HG03575 (cell line): Measurements from ENCODE around the gene PSIP1.
A peak's percentile ranks its signal among the peaks of the same experiment; 100 is the strongest.
"Not testable (repeated sequence)": the region's sequence is repeated elsewhere in the genome, so short reads cannot be mapped to it uniquely, and the experiment has no call there.

ENCODE experiments used
- ATAC-seq: cut with Tn5 transposase; IDR thresholded peaks from one replicate; pipeline ENCODE4 v1.9.1; 2021; ENCODE audit not compliant: unreplicated experiment, insufficient number of reproducible peaks, low FRiP score; ENCODE audit errors: extremely low read depth

Gene PSIP1

DNA sequence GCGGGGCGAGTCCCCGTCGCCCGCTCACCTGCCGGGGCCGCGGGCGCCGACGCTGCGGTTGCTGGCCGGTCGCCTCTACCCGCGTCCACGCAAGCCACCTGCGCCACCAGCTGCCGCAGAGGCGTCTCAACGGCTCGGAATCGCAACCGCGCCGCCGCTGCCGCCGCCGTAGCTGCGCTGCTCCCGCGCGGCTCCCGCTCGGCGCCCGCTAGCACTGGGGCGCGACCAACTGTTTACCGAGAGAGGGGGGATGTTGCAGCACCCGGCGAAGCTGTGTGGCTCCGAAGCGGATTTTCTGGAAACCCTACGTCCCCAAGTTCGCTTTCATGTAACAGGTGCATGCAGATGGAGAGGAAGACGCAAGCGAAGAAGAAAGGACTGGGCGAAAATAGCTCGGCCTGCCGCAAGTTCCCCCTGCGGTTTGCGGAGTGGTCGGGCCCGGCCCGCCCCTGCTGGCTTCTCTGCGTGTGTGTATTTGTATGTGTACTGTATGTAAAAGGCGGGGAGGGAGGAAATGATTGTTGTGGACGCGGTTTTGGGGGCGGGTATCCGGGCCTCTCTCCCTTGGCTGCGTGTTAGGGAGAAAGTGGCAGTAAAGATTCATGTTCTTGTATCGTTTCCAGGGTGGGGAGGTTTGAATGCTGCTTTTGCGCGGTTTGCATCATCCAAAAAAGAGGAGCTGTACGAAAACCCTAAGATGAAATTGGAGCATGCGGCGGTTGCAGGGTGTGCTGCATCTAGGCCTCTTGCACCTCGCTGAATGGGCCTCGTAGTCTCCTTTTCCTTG lies at the start of gene PSIP1:
TSS of gene PSIP1 (minus strand) at position 182 of the 787 bp plus-strand sequence. CDS start 782 bp downstream, outside the sequence.
- peak; percentile 69 for ATAC-seq

DNA sequence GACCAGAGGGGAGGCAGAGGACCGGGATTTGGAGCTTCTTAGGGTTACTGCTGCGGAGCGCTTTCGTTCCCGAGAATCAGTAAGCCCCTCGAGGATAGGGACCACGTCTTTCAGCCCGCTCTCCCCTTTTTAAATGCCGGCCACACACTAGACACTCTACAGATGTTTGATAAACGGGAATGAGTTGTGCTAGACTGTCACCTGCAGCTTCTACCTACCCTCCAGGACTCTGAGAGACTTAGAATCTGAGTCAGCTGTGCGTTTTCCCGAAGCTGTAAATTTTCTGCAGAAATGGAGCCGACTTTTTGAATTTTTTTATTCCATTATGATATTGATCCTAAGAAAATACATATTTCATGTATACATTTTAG lies 42.7 kb upstream of the PSIP1 start:
- ATAC-seq: peak; percentile 3

DNA sequence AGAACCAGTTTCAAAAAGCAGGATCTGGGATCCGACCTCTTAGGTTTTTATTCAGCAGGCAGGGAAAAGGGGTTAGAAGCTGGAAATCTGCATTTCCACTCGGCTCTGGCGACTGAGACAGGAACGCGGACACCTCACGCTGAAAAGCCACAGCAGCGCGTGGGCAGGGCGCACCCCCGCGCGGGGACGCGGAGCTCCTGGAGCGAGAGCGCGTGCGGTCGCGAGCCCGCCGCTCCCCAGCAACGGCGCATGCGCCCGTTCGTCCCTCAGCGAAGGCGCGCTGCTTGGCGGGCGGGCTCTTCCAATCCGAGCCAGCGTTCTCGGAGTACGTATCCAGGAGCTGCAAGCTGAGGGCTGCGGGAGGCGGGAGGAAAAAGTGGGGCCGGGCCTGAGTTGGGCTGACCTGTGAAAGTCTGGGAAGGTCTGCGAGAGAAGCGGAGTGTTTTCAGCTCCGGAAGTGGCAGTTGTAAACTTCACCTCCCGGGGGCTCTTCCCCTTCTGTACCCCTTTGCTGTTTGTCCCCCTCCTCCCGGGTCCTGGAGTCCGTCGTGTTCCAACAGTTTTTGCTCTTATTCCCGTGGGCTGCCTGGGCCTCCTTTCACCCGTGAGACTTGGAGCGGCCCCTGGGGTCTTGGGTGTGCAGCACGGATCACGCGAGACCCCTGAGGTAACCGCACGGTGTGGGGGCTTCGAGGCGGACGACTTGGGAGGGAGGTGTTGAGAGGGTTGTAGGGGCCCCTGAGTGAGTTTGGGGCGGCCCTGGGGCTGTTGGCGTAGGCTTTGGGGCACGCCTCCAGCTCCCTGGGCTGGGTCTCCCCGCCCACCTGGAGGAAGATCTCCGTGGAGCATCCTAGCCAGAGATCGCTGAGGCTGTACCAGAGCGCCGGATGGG lies 42.1 kb upstream of the PSIP1 start, which contains the start of gene CCDC171:
TSS of gene CCDC171 (plus strand) at position 408 of the 892 bp plus-strand sequence. CDS start 11,046 bp downstream, outside the sequence.
- peak; percentile 43 for ATAC-seq

DNA sequence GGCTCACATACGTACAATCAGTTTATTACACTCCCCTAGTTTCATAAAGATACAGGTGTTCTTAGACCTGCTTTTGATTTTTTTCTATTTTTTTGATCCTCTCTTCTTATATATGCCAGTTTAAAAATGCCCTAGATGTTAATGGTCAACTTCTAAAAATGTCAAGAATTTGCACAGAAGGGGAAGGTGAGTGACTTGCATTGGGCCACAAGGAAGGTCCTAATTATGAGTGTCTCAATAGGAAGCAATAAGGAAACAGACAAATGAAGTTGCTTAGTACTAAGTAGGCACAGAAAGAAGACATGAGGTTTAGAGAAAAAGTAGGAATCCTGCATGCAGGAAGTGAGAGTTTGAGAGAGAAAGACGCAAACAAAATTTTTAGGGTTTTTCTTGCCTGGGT lies 38.8 kb upstream of the PSIP1 start:
- no peak for ATAC-seq

DNA sequence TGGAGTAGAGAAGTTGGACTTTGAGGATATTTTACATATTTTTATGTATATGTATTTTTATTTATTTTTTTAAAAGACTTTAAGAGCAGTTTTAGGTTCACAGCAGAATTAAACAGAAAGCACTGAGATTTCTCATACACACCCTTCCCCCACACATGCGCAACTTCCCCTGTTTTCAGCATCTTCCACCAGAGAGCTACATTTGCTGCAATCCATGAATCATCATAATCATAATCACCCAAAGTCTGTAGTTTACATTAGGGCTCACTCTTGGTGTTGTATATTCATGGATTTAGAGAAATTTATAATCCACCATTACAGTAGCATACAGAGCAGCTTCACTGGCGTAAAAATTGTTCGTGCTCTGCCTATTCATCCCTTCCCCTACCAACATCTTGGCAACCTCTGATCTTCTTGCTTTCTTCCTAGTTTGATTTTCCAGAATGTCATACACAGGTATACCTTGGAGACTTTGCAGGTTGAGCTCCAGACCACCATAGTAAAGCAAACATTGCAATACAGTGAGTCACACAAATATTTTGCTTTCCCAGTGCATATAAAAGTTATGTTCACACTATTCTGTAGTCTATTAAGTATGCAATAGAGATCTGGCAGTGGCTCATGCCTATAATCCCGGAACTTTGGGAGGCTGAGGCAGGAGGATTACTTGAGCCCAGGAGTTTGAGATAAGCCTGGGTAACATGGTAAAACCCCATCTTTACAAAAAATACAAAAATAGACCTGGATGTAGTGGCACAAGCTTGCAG lies 32.5 kb upstream of the PSIP1 start:
- no peak for ATAC-seq

DNA sequence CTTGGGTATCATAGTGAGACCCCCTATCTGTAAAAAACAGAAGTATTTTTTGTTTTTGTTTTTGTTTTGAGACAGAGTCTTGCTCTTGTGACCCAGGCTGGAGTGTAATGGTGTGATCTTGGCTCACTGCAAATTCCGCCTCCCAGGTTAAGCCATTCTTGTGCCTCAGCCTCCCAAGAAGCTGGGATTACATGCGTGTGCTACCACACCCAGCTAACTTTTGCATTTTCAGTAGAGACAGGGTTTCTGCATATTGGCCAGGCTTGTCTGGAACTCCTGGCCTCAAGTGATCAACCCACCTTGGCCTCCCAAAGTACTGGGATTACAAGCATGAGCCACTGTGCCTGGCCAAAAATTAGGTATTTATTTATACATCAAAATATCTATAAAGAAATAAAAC lies 31.9 kb upstream of the PSIP1 start:
- ATAC-seq: no peak

DNA sequence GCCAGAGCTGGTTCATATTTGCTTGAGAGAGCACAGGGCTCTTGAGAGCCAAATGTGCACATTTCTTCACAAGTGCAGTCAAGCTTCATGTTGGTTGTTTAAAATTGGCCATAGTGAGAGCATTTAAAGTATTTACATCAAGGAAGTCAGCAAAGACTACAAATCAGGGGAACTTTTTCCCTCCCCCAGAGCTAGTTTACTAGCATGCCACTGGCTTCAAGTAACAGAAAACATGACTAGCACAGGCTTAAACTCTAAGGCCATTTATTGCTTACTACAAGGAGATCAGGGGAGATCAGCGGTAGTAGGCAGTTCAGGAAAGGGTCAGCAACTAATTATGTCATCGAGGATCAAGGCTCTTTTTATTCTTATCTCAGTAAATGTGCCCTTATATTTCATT lies 31.1 kb upstream of the PSIP1 start:
- no peak for ATAC-seq

DNA sequence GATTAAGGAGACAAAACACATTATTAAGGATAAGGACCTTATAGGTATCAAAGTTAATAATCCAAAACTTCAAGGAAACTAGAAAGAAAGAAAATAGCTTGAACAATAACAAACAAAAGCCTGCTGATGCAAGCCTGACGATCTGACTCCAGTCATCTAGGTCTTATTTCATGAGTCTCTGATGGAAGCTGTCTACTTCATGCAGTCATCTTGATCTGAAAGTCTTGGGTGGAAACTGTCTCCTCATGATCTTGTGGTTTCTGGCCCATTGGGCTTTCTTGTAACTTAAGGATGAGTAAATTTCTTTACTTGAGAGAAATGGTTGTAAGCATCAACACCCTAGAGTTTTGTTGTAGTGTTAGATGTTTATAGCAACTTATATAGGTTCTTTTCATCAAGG lies 20.6 kb upstream of the PSIP1 start:
- ATAC-seq: no peak

DNA sequence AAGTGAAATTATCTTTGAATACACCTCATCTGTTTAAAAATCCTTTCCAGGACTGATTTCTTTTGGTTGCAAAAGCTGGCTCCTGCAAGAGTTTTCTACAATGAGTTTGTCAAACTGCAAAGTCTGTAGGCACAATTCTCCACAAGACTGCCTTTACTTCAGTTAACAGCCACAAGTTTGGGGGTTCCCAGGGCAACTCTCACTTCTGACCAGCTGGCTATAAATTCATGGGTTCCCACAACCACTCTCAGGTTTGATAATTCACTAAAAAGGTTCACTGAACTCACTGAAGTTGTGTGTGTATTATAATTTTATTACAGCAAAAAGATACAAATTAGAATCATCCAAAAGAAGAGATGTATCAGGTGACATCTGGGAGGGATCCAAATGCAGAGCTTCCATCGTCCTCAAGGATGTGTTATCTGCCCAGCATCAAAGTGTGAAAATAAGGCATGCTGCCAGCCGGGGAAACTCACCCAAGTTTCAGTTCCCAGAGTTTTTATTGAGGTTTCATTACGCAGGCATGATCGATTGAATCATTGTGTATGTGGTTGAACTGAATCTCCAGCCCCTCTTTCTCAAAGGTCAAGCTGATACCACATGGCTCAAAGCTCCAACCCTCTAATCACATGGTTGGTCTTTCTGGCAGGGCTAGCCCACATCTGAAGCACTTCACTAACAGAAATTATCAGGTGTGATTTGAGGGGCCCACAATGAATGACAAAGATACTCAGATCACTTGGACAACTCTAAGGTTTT lies 19.0 kb upstream of the PSIP1 start:
- ATAC-seq: peak; percentile 68

DNA sequence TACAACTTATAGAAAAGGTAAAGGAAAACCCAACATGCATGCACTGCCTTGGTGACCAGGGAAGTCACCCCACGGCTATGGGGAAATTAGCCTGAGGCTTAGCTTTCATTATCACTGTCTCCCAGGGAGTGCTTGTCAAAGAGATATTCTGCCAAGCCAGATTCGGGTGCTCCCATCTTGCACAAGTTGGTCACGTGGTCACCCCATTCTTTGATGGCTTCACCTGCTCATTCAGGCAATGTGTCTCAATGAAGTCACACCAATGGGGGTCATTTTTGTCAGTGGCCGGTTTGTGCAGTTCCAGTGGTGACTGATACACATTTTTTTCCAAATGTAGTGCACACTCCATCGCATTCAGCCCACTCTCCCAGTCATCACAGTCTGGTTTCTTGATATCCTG lies 16.3 kb upstream of the PSIP1 start:
- ATAC-seq: not testable (repeated sequence)

DNA sequence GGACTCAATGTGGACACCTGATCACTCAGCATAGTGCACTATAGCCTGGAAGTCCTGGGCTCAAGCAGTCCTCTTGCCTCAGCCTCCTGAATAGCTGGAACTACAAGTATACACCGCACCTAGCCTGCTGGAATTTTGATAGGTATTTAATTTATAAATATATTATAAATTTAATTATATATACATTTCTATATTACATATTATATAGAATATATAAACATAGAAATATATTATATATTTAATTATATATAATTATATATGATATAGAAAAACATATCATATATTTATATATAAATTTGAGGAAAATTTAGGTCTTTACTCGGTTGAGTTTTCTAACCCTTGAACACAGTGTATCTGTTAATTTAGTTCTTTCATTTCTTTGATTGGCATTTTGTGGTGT lies 15.2 kb upstream of the PSIP1 start:
- ATAC-seq: no peak

DNA sequence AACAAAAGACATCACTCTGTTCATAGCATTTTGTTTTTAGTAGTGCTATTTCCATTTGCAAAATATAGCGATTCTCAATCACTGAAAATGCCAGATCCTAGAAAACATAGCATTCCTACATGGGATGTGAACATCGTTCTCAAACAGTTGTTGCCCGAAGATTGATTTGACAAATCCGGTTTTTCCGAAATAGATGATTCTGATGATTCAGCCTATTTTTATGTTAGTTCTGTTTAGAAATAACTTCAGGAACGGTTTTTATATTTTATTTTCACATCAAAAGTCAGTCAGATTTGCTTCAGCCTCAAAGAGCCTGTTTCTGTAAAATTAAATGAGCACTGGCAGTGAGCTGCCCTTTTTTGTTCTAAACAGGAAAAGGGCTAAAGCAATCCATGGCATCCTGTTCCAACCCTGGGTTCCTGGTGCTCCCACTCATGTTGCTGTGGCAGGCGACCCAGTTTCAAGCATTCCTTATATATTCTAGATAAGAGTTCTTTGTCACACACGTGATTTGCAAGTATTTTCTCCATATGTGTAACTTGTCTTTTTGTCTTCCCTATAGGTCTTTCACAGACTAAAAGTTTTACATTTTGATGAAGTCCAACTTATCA lies 14.2 kb upstream of the PSIP1 start:
- no peak for ATAC-seq

DNA sequence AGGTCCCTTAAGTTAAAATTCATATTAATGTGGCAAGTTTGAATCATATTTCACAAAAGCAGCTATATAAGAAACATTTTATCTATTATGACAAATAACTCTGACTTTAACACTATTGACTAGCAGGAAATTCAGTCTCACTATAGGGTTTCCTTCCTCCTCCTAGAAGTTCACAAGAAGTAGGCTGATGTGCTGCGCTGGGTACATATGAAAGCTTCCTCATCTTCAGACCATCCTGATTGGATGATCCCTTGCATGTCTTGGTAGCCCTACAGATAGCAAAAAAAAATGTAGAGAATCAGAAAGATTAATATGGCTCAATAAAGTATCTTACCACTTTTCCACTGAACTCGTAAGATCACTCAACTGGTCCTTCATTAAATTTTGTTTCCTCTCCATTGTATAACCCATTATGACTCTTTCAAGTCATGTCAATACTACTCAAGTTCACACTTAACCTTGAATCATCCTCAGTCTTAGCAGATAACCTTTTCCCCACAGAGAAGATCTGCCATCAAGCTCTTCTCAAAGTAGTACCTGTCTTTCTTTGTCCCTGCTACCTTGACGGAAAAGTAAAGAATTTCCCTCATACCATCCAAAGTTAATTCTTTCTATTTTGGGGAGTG lies 11.5 kb upstream of the PSIP1 start:
- no peak for ATAC-seq

DNA sequence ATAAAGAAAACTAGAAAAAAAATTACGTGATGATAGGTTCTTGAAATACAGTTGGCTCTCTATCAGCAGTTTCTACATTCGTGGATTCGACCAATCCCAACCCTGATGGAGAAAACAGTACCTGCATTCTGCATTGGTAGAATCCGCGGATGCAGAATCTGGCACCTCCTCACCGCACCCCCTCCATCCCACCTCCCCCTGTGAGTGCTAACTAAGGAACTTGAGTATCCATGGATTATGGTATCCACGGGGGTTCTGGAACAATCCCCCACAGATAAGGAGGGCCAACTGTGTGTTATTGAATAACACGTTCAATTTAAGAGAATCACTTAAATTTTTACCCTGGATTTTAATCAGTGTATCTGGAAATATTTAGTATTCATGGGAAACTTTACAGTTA lies 10.5 kb upstream of the PSIP1 start:
- no peak for ATAC-seq

DNA sequence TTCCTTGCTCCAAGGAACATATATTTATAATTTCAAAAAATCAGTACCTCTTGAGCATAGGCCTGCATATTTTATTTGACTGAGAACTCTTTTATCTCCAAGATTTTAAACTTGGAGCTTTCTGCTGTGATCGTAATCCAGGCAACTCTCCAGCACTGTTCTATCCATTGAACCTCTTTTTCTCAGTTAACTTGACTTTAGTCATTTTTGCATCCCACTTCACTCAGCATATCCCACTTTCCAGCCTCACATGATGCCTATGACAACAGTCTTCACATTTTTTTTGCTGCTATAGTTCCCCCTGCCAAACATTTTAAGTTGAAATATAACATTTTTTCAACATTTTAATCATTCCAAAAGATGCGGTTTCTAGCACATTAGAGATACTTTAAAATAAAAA lies 9.1 kb upstream of the PSIP1 start:
- ATAC-seq: no peak

DNA sequence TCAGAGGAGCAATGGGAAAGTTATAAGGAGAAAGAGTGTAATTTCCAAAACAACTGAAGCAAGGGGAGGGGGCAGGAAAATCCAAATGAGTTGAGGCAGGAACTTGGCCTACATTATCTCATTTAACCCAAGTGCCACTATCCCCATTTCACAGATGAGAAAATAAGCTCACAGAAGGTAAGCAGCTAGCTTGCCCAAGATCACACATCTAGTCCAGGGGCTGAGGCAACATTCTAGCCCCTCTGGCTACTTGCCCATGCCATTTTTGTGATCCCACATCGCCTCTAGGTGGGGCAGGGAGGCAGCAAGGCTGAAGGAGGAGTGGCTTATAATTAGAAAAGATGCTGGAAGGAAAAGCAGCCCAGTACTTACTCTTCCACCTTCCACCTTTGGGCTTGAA lies 2.6 kb upstream of the PSIP1 start:
- ATAC-seq: no peak

DNA sequence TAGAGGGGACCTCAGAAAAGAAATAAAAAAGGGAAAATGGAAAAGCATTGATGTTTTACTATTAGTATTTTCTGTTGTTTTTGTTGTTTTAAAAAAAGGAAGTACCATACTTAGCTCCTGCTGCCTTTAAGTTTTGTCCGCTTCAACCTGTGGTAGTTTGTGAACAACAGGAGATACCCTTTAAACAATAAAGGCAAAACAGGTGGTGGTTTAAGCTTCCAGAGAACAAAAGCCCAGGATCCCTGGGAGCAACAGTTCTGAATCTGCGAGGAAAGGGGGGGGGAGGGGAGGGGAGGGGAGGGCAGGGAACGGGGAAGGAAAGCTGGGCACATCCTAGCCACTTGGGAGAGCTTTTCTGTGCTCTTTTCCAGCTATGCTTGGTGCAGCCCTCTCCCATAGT lies 2.1 kb upstream of the PSIP1 start:
- ATAC-seq: no peak

DNA sequence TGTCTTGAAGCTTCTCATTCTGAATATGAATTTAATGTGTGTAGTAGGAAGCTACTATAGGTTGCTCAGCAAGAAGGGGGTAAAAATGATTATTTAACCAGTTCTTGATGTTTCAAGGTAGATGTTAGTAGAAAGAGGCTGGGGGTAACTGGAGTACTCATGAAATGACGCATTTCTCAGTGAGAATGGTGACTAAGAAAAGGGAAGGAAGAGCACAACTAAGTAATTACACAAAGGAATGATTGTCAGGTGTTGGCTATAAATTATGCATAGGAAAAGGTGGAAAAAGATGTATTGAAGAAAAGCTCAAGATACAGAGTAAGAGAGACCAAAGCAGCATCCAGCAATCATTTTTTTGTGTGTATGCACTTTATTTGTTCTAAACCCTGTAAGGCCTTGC lies 1.4 kb upstream of the PSIP1 start:
- ATAC-seq: no peak
